ENCODE results near the gene GRIK3.

- no peak for TF ChIP-seq CTCF (conservative IDR thresholded peaks at IDR 0.05; ENCODE audit: low read length)
- TF ChIP-seq EZH2phosphoT487 (IDR thresholded peaks at IDR 0.05; ENCODE audit: borderline replicate concordance): no peak
Measured at GRCh38 chr1:36790191-36790590, 244.1 kb downstream of the GRIK3 start.

All from Loucy (cell line).